Small intestine (tissue), 7 donors: ENCODE data around the gene ZBTB2. TPM values are rescaled to one million over a fixed set of nuclear protein-coding genes. Genes with fewer than 3 reads are reported as not detected.
A peak's percentile ranks its signal among the peaks of the same experiment; 100 is the strongest.
"Not testable (repeated sequence)": the region's sequence is repeated elsewhere in the genome, so short reads cannot be mapped to it uniquely, and the experiment has no call there.

Experiments
- DNase-seq, 2 donors: peaks; one replicate each; pipeline versions ENCODE4 v3.0.0 to v3.0.0-alpha.2; 2013
- FAIRE-seq: peaks from 2 replicates; lab custom pipeline; 2012; peaks lifted over from hg19 to GRCh38; lab: Jason Lieb, UNC
- H3K27ac ChIP-seq, 3 donors: one replicate each; pipeline ENCODE4 v1.5.1; 2013; ENCODE audit warnings: low read length in 2 of 3, mild to moderate bottlenecking in 2 of 3, control low read depth in 1 of 3, inconsistent platforms in 1 of 3, low read depth in 1 of 3, moderate library complexity in 1 of 3
- H3K27me3 ChIP-seq, 3 donors: one replicate each; pipeline ENCODE4 v1.6.1; 2013; ENCODE audit warnings: low read length in 3 of 3, inconsistent platforms in 1 of 3; ENCODE audit not compliant: control insufficient read depth in 3 of 3, insufficient read depth in 3 of 3
- H3K36me3 ChIP-seq, 3 donors: one replicate each; pipeline ENCODE4 v1.6.1; 2013; ENCODE audit warnings: low read length in 3 of 3, inconsistent platforms in 1 of 3, low read depth in 1 of 3, mild to moderate bottlenecking in 1 of 3, moderate library complexity in 1 of 3; ENCODE audit not compliant: control insufficient read depth in 3 of 3, insufficient read depth in 2 of 3
- H3K4me1 ChIP-seq, 3 donors: one replicate each; pipeline ENCODE4 v1.6.1; 2013; ENCODE audit warnings: low read length in 2 of 3, inconsistent platforms in 1 of 3, low read depth in 1 of 3, mild to moderate bottlenecking in 1 of 3, moderate library complexity in 1 of 3; ENCODE audit not compliant: control insufficient read depth in 3 of 3, insufficient read depth in 2 of 3
- H3K4me3 ChIP-seq, 3 donors: one replicate each; pipeline ENCODE4 v1.5.1; 2013; ENCODE audit warnings: low read length in 3 of 3, control low read depth in 1 of 3, inconsistent platforms in 1 of 3, low read depth in 1 of 3, mild to moderate bottlenecking in 1 of 3, moderate library complexity in 1 of 3
- H3K9me3 ChIP-seq, 2 donors: one replicate each; pipeline ENCODE4 v1.6.1; 2013; ENCODE audit warnings: low read depth in 1 of 2, low read length in 1 of 2; ENCODE audit not compliant: control insufficient read depth in 2 of 2, insufficient read depth in 1 of 2
- WGBS, 3 donors: extraction: QIAGEN DNeasy Blood & Tissue Kit; methylation state at CpG; one replicate each; pipeline ENCODE4 v1.1.7; 2013; 5-methylcytosine and 5-hydroxymethylcytosine counted together
- polyA plus RNA-seq, 4 donors: library from polyadenylated mRNA; stranded (reverse) in 3 of 4; unstranded in 1 of 4; fragments of 200-250 nt in 3 of 4; fragments of 120-200 nt in 1 of 4; gene quantifications; one replicate each; pipeline versions ENCODE4 v1.2.1 to v1.2.3, GENCODE V29; 2013
- donor health status: healthy with polysubstance abuse.
- donor health status: control.
- donor health status: control.
- donor health status: Bipolar disorder and iron deficiency.
- donor health status: healthy.

The ZBTB2 gene
- polyA plus RNA-seq, 4 donors = 7.1 to 14.7 (median 8.4) TPM

- H3K36me3 ChIP-seq = peaks cover 0 to 5% (median 0%) of the 10 kb centered on the region in 3 donors
- H3K9me3 ChIP-seq = no peaks in the 10 kb centered on the region
- WGBS, 3 donors = 87 to 93% (median 92%) methylated on average over 11 of the region's 11 CpGs
- DNase-seq (no peak), FAIRE-seq (no peak)
- no peaks in the 10 kb centered on the region for H3K27me3 ChIP-seq
- H3K4me1 ChIP-seq = peaks cover 2 to 18% (median 3%) of the 10 kb centered on the region in 3 donors
- no peak overlapping the region for H3K4me3 ChIP-seq
- H3K27ac ChIP-seq = no peak overlapping the region
Observed at GRCh38 chr6:151387175-151387970, 4.0 kb downstream of the ZBTB2 start.

GRCh38 chr6:151385177-151385576 is 6.2 kb downstream of the ZBTB2 start:
- WGBS, 3 donors = 12 to 41% (median 23%) methylated on average over 1 of the region's 1 CpG
- Histone ChIP-seq H3K36me3 (peaks cover 0 to 5% (median 0%) of the 10 kb centered on the region in 3 donors), H3K9me3 (no peaks in the 10 kb centered on the region), H3K4me3 (no peak overlapping the region), H3K27ac (peak overlapping the region in 1 of 3 donors; percentile 19), H3K4me1 (peaks cover 2 to 15% (median 3%) of the 10 kb centered on the region in 3 donors), H3K27me3 (no peaks in the 10 kb centered on the region)
- FAIRE-seq (no peak), DNase-seq (peak; percentile 43 to 58)

- Histone ChIP-seq H3K27ac (no peak overlapping the region), H3K4me1 (peaks cover 2 to 15% (median 3%) of the 10 kb centered on the region in 3 donors), H3K4me3 (no peak overlapping the region), H3K27me3 (no peaks in the 10 kb centered on the region), H3K36me3 (peaks cover 0 to 5% (median 0%) of the 10 kb centered on the region in 3 donors), H3K9me3 (no peaks in the 10 kb centered on the region)
- no peak for FAIRE-seq
- WGBS, 3 donors = 90 to 97% (median 95%) methylated on average over 5 of the region's 5 CpGs
- DNase-seq = no peak
Observed at GRCh38 chr6:151384151-151384550, 7.2 kb downstream of the ZBTB2 start.

GRCh38 chr6:151382631-151383030 is 8.7 kb downstream of the ZBTB2 start:
- not testable (repeated sequence) for H3K4me3 ChIP-seq, H3K27me3 ChIP-seq, H3K4me1 ChIP-seq, DNase-seq, H3K36me3 ChIP-seq, H3K9me3 ChIP-seq, FAIRE-seq, H3K27ac ChIP-seq
- WGBS, 3 donors = 94 to 96% (median 94%) methylated on average over 9 of the region's 9 CpGs

- no peaks in the 10 kb centered on the region for H3K27me3 ChIP-seq
- no peaks in the 10 kb centered on the region for H3K9me3 ChIP-seq
- 80 to 85% (median 84%) methylated on average over 4 of the region's 4 CpGs for WGBS, 3 donors
- H3K4me1 ChIP-seq = peaks cover 2 to 5% (median 3%) of the 10 kb centered on the region in 3 donors
- FAIRE-seq (no peak), DNase-seq (no peak)
- no peak overlapping the region for H3K4me3 ChIP-seq
- no peak overlapping the region for H3K27ac ChIP-seq
- H3K36me3 ChIP-seq = peaks cover 0 to 3% (median 0%) of the 10 kb centered on the region in 3 donors
Observed at GRCh38 chr6:151381722-151382121, 9.6 kb downstream of the ZBTB2 start.

DNA sequence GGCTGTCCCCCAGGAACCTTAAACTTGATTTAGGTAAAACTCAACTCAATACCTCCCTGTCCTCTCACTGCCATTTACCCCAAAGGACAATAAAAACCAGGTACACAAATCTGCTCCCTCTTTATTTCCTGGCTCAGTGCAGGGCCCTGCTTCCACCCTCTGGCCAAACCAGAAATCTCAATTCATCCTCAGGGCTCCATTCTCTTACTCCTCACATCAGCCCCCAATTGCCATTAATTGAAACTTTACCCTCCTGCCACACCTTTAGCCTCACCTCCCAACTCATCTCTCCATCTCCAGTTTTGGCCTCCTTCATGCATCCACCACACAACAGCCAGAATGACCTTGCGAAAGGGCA is 10.5 kb downstream of the ZBTB2 start:
- FAIRE-seq (no peak), DNase-seq (no peak)
- Histone ChIP-seq H3K27ac (peak overlapping the region in 2 of 3 donors; percentile 39 to 74), H3K9me3 (no peaks in the 10 kb centered on the region), H3K4me1 (peaks cover 2 to 5% (median 4%) of the 10 kb centered on the region in 3 donors), H3K36me3 (peaks cover 0 to 3% (median 0%) of the 10 kb centered on the region in 3 donors), H3K4me3 (no peak overlapping the region), H3K27me3 (no peaks in the 10 kb centered on the region)
- 96 to 97% (median 96%) methylated on average over 1 of the region's 1 CpG for WGBS, 3 donors

GRCh38 chr6:151379933-151380847 is 11.2 kb downstream of the ZBTB2 start:
- Histone ChIP-seq H3K27me3 (no peaks in the 10 kb centered on the region), H3K36me3 (peaks cover 0 to 3% (median 0%) of the 10 kb centered on the region in 3 donors), H3K9me3 (no peaks in the 10 kb centered on the region), H3K27ac (peak overlapping the region in 2 of 3 donors; percentile 39 to 74), H3K4me1 (peaks cover 2 to 6% (median 5%) of the 10 kb centered on the region in 3 donors), H3K4me3 (peak overlapping the region in 1 of 3 donors; percentile 16)
- FAIRE-seq (no peak), DNase-seq (peak in 1 of 2 donors; percentile 20)
- 75 to 87% (median 78%) methylated on average over 14 of the region's 14 CpGs for WGBS, 3 donors

GRCh38 chr6:151377095-151377494 is 14.3 kb downstream of the ZBTB2 start:
- peaks cover 0 to 11% (median 0%) of the 10 kb centered on the region in 3 donors for H3K4me1 ChIP-seq
- no peaks in the 10 kb centered on the region for H3K9me3 ChIP-seq
- no peaks in the 10 kb centered on the region for H3K27me3 ChIP-seq
- no peak overlapping the region for H3K4me3 ChIP-seq
- no peak for DNase-seq
- WGBS, 3 donors = 81 to 86% (median 82%) methylated on average over 3 of the region's 3 CpGs
- FAIRE-seq = no peak
- peaks cover 0 to 10% (median 5%) of the 10 kb centered on the region in 3 donors for H3K36me3 ChIP-seq
- H3K27ac ChIP-seq = no peak overlapping the region
